ENCODE data around the gene PPP4R3B. TPM values are rescaled to one million over a fixed set of nuclear protein-coding genes. Genes with fewer than 3 reads are reported as not detected.

The PPP4R3B gene
- total and polyA plus RNA-seq, 2 experiments from 2014 or later: 25.6 to 56.6 TPM

GRCh38 chr2:55636831-55637230 is 19.4 kb upstream of the PPP4R3B start:
- Mint-ChIP-seq H3K4me1 (no peaks in the 10 kb centered on the region), H3K36me3 (ENCODE audit: low read depth) (peaks cover 53% of the 10 kb centered on the region), H3K27me3 (ENCODE audit: insufficient read depth, low read depth, poor library complexity) (no peaks in the 10 kb centered on the region), H3K9me3 (no peaks in the 10 kb centered on the region), H3K4me3 (no peak overlapping the region), H3K27ac (no peak overlapping the region)
- ATAC-seq: no peak
- Histone ChIP-seq H4K20me1 (replicated peaks; ENCODE audit: insufficient read depth) (peaks cover under 1% of the 10 kb centered on the region; the same call in 1 of the 2 replicates), H3K27ac (ENCODE audit: low read depth) (no peak overlapping the region; the same call in 1 of the 2 replicates), H3F3A (replicated peaks; ENCODE audit: low read depth) (no peaks in the 10 kb centered on the region), H3K36me3 (ENCODE audit: insufficient read depth) (peaks cover 34% of the 10 kb centered on the region), H3K4me2 (no peak overlapping the region), H3K27me3 (ENCODE audit: insufficient read depth) (no peaks in the 10 kb centered on the region), H3K4me1 (ENCODE audit: insufficient read depth) (no peaks in the 10 kb centered on the region), H3K4me3 (no peak overlapping the region), H3K79me2 (replicated peaks; ENCODE audit: insufficient read depth) (no peaks in the 10 kb centered on the region), H3K9me2 (ENCODE audit: insufficient read depth) (no peaks in the 10 kb centered on the region), H2AFZ (no peak overlapping the region)
- no peak for TF ChIP-seq JUNB (IDR thresholded peaks at IDR 0.05; ENCODE audit: unreplicated experiment)
- no peak for TF ChIP-seq POLR2AphosphoS5 (IDR thresholded peaks at IDR 0.05; ENCODE audit: low read depth)
- TF ChIP-seq CREB1 (CRISPR knock-in tag; IDR thresholded peaks at IDR 0.05; ENCODE audit: low read depth): no peak
- TF ChIP-seq ZNF114 (CRISPR knock-in tag; IDR thresholded peaks at IDR 0.05): no peak
- no peak for TF ChIP-seq ETS1 (IDR thresholded peaks at IDR 0.05)
- TF ChIP-seq, protein P1, sequence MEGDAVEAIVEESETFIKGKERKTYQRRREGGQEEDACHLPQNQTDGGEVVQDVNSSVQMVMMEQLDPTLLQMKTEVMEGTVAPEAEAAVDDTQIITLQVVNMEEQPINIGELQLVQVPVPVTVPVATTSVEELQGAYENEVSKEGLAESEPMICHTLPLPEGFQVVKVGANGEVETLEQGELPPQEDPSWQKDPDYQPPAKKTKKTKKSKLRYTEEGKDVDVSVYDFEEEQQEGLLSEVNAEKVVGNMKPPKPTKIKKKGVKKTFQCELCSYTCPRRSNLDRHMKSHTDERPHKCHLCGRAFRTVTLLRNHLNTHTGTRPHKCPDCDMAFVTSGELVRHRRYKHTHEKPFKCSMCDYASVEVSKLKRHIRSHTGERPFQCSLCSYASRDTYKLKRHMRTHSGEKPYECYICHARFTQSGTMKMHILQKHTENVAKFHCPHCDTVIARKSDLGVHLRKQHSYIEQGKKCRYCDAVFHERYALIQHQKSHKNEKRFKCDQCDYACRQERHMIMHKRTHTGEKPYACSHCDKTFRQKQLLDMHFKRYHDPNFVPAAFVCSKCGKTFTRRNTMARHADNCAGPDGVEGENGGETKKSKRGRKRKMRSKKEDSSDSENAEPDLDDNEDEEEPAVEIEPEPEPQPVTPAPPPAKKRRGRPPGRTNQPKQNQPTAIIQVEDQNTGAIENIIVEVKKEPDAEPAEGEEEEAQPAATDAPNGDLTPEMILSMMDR (conservative IDR thresholded peaks at IDR 0.05; ENCODE audit: low read depth in 2 of 2): no peak
- TF ChIP-seq EZH2 (IDR thresholded peaks at IDR 0.05; ENCODE audit: low read depth, unreplicated experiment): no peak
- no peak for TF ChIP-seq ZNF331 (CRISPR knock-in tag; IDR thresholded peaks at IDR 0.05; ENCODE audit: low read depth)
- TF ChIP-seq STAT1 (IDR thresholded peaks at IDR 0.05; ENCODE audit: unreplicated experiment): no peak
- no peak for TF ChIP-seq REST (IDR thresholded peaks at IDR 0.05; ENCODE audit: unreplicated experiment)
- TF ChIP-seq EZH2phosphoT487 (IDR thresholded peaks at IDR 0.05; ENCODE audit: unreplicated experiment): no peak
- TF ChIP-seq NANOG (IDR thresholded peaks at IDR 0.05; ENCODE audit: borderline replicate concordance): no peak
- TF ChIP-seq ZNF462 (CRISPR knock-in tag; IDR thresholded peaks at IDR 0.05): no peak
- DNase-seq (ENCODE audit: low spot score): no peak

All from GM23338 (cell line).